CD4-positive, alpha-beta T cell (primary cell): ENCODE results near the gene NKAP. TPM values are rescaled to one million over a fixed set of nuclear protein-coding genes. Genes with fewer than 3 reads are reported as not detected.

ENCODE experiments used
- ATAC-seq: fragments of 200-7000 bp; cut with Tn5 transposase; one replicate; pipeline ENCODE4 v1.10.0; 2022; ENCODE audit warnings: mild to moderate bottlenecking; ENCODE audit not compliant: poor library complexity
- CTCF ChIA-PET: fragments of 350-600 bp; sonication (Branson Sonifier 250); formaldehyde crosslinking; loops from one replicate; lab custom pipeline; 2021; ENCODE audit warnings: antibody characterized with exemption, inconsistent platforms; lab: Charles Lee
- POLR2A ChIA-PET: fragments of 350-600 bp; sonication (Branson Sonifier 250); formaldehyde crosslinking; loops from one replicate; lab custom pipeline; 2021; ENCODE audit warnings: antibody characterized with exemption, inconsistent platforms; lab: Charles Lee
- DNase-seq, 14 experiments: peaks; one replicate each; pipeline ENCODE4 v3.0.0-alpha.2; 2013 to 2020; ENCODE audit warnings: mixed read lengths in 2 of 14
- H3K27ac ChIP-seq, 2 donors: one replicate each; pipeline versions ENCODE4 v1.5.1 to v1.7.0; 2013; ENCODE audit warnings: low read length in 2 of 2, low read depth in 1 of 2, mild to moderate bottlenecking in 1 of 2
- H3K27me3 ChIP-seq, 2 experiments: 1 replicate in 1 of 2; 2 replicates in 1 of 2; pipeline versions ENCODE4 v1.6.1 to v1.7.0; 2013; ENCODE audit warnings: low read length in 2 of 2, control low read depth in 1 of 2, mild to moderate bottlenecking in 1 of 2, moderate library complexity in 1 of 2; ENCODE audit not compliant: insufficient read depth in 2 of 2, control insufficient read depth in 1 of 2
- H3K36me3 ChIP-seq: one replicate; pipeline ENCODE4 v1.6.1; 2013; ENCODE audit warnings: low read length, control low read depth; ENCODE audit not compliant: insufficient read depth
- H3K4me1 ChIP-seq: one replicate; pipeline ENCODE4 v1.6.1; 2013; ENCODE audit warnings: low read length, control low read depth; ENCODE audit not compliant: insufficient read depth
- H3K4me3 ChIP-seq: one replicate; pipeline ENCODE4 v1.5.1; 2013; ENCODE audit warnings: mild to moderate bottlenecking, low read length, moderate library complexity
- H3K9me3 ChIP-seq, 2 experiments: 1 replicate in 1 of 2; 2 replicates in 1 of 2; pipeline versions ENCODE4 v1.6.1 to v1.7.0; 2013; ENCODE audit warnings: low read length in 2 of 2, mild to moderate bottlenecking in 2 of 2, control low read depth in 1 of 2, moderate library complexity in 1 of 2; ENCODE audit not compliant: control insufficient read depth in 1 of 2, insufficient read depth in 1 of 2
- H3K27ac Mint-ChIP-seq: one replicate; pipeline ENCODE4 v1.8.0; 2020; ENCODE audit warnings: mixed read lengths
- H3K27me3 Mint-ChIP-seq: one replicate; pipeline ENCODE4 v1.8.0; 2021; ENCODE audit warnings: mixed read lengths
- H3K36me3 Mint-ChIP-seq: one replicate; pipeline ENCODE4 v1.8.0; 2021; ENCODE audit warnings: low read depth, mixed read lengths
- H3K4me1 Mint-ChIP-seq: one replicate; pipeline ENCODE4 v1.8.0; 2021; ENCODE audit warnings: low read depth, mixed read lengths
- H3K4me3 Mint-ChIP-seq: one replicate; pipeline ENCODE4 v1.8.0; 2020; ENCODE audit warnings: mild to moderate bottlenecking, mixed read lengths
- H3K9me3 Mint-ChIP-seq: one replicate; pipeline ENCODE4 v1.8.0; 2020; ENCODE audit warnings: mixed read lengths
- CTCF ChIP-seq: fragments of 200-600 bp; IDR thresholded peaks from one replicate; pipeline ENCODE4 v1.8.0; 2022; ENCODE audit warnings: antibody characterized with exemption, mild to moderate bottlenecking
- intact Hi-C, 2 experiments: fragments of 100-400 bp; cut with DNase I in 1 of 2; cut with micrococcal nuclease in 1 of 2; formaldehyde crosslinking; loops; one replicate each; pipeline versions ENCODE4 v1.15.1 to v1.9.0; 2023 to 2025; cut with DNase I, micrococcal nuclease
- total RNA-seq, 174 experiments: library from RNA in 2 of 174; stranded (reverse) in 2 of 174; gene quantifications; one replicate each; pipeline ENCODE4 v1.2.3 and lab custom pipeline; 2021 to 2026

NKAP gene
- total RNA-seq, 2 experiments from 2014 or later: 14.5 to 15.6 TPM

- ATAC-seq (no peak), DNase-seq (no peak)
- no peaks in the 10 kb centered on the region for H3K4me1 Mint-ChIP-seq
- H3K9me3 Mint-ChIP-seq: no peaks in the 10 kb centered on the region
- POLR2A ChIA-PET: no interaction called here
- CTCF ChIA-PET: no interaction called here
- H3K27ac Mint-ChIP-seq: no peak overlapping the region
- H3K27me3 Mint-ChIP-seq: no peaks in the 10 kb centered on the region
- H3K27ac ChIP-seq: no peak overlapping the region
- H3K4me3 ChIP-seq: no peak overlapping the region
- no peaks in the 10 kb centered on the region for H3K36me3 Mint-ChIP-seq
- intact Hi-C loops: no loop called here
- no peaks in the 10 kb centered on the region for H3K4me1 ChIP-seq
- TF ChIP-seq CTCF: no peak
- no peaks in the 10 kb centered on the region for H3K27me3 ChIP-seq
- no peaks in the 10 kb centered on the region for H3K9me3 ChIP-seq
- H3K36me3 ChIP-seq: no peaks in the 10 kb centered on the region
- no peak overlapping the region for H3K4me3 Mint-ChIP-seq
Measured at GRCh38 chrX:119917877-119918276, 25.7 kb downstream of the NKAP start.

GRCh38 chrX:119916310-119916709, 27.2 kb downstream of the NKAP start:
- Histone ChIP-seq H3K9me3 (no peaks in the 10 kb centered on the region), H3K36me3 (no peaks in the 10 kb centered on the region), H3K27me3 (no peaks in the 10 kb centered on the region), H3K27ac (no peak overlapping the region), H3K4me3 (no peak overlapping the region), H3K4me1 (no peaks in the 10 kb centered on the region)
- intact Hi-C loops: no loop called here
- H3K4me3 Mint-ChIP-seq: no peak overlapping the region
- H3K36me3 Mint-ChIP-seq: no peaks in the 10 kb centered on the region
- POLR2A ChIA-PET: no interaction called here
- H3K27ac Mint-ChIP-seq: no peak overlapping the region
- no peaks in the 10 kb centered on the region for H3K27me3 Mint-ChIP-seq
- no peak for TF ChIP-seq CTCF
- H3K4me1 Mint-ChIP-seq: no peaks in the 10 kb centered on the region
- H3K9me3 Mint-ChIP-seq: no peaks in the 10 kb centered on the region
- no peak for DNase-seq
- CTCF ChIA-PET: no interaction called here
- no peak for ATAC-seq

GRCh38 chrX:119900976-119901375, 42.6 kb downstream of the NKAP start:
- H3K4me3 Mint-ChIP-seq: no peak overlapping the region
- Histone ChIP-seq H3K4me1 (no peaks in the 10 kb centered on the region), H3K27ac (no peak overlapping the region), H3K9me3 (no peaks in the 10 kb centered on the region), H3K27me3 (no peaks in the 10 kb centered on the region), H3K4me3 (no peak overlapping the region), H3K36me3 (no peaks in the 10 kb centered on the region)
- ATAC-seq: no peak
- H3K9me3 Mint-ChIP-seq: no peaks in the 10 kb centered on the region
- no peak for TF ChIP-seq CTCF
- intact Hi-C loops: loop anchor here in 1 of 2 experiments (1.0 kb wide), 1 partner anchor 23 kb away; no protein-coding TSS in a partner anchor
- H3K27ac Mint-ChIP-seq: no peak overlapping the region
- CTCF ChIA-PET: interaction anchor here (1.3 kb wide), 1 partner anchor 13 kb away, joined by 5 read pairs; no protein-coding TSS in a partner anchor
- no peak for DNase-seq
- no peaks in the 10 kb centered on the region for H3K36me3 Mint-ChIP-seq
- H3K4me1 Mint-ChIP-seq: no peaks in the 10 kb centered on the region
- POLR2A ChIA-PET: no interaction called here
- no peaks in the 10 kb centered on the region for H3K27me3 Mint-ChIP-seq
